ENCODE results near the gene TROAP. TPM values are rescaled to one million over a fixed set of nuclear protein-coding genes. Genes with fewer than 3 reads are reported as not detected.
A peak's percentile ranks its signal among the peaks of the same experiment; 100 is the strongest.
"Not testable (repeated sequence)": the region's sequence is repeated elsewhere in the genome, so short reads cannot be mapped to it uniquely, and the experiment has no call there.

TROAP gene
- polyA plus RNA-seq, 3 donors = 24.5 to 27.5 (median 27.4) TPM

DNA sequence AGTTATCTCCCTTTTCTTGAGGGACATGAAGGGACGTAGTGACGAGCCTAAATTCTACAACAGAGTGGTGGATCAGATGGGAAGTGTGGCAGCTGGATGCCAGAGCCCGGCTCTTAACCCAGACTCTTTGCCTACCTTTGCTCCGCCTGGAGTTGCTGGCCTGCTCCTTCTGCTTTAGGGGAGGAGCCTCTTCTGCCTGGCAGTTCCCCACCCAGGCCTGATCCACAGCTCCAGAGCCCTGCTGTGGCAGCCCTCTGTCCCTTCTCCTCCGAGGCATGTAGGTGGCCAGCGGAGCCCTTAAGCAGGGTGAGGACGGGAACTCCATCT, 30.4 kb upstream of the TROAP start:
- DNase-seq (ENCODE audit: extremely low read depth in 1 of 11, low read depth in 9 of 11, low spot score in 4 of 11) = no peak

DNA sequence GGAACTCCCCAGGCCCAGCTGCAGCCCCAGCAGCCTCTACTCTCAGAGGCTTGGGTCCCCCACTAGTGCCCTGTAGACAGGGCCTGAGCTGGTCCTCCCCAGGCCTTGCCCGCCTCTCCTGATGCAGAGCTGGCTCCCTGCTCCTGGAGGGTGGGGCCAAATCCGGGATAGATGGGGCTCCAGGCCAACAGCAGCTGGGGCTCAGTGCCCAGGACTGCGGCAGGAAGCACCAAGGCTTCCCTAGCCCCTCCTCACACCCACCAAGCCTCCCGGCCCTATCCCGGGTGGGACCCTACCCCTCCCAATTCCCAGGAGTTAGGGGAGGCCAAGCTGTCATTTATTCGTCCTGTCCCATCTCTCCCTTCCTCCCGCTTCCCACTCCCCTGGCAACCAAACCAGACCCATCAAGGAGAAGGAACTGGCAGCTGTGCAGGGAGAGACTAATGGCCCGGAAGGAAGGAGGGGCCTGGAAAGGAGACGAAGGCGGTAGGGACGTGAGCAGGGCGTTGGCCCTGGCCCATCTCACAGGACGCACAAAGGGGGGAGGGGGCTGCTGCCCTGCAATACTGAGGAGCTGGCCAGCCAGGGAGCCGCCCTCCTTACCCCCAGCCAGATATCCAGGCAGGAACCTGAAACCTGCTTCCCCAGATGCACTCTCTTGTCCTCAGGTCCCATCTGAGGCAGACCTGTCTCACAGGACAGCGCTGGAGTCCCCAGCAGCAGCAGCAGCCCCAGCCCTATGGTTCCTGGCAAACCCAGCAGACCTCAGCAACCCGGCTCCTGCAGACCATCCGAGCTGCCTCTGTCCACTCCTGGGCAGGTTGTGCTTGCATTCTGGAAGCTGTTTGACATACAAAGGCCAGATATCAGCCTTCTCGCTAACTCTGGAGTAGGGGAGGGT, 29.7 kb upstream of the TROAP start:
- no peak for DNase-seq (ENCODE audit: extremely low read depth in 1 of 11, low read depth in 9 of 11, low spot score in 4 of 11)

GRCh38 chr12:49294086-49294803, 28.8 kb upstream of the TROAP start:
- DNase-seq (ENCODE audit: extremely low read depth in 1 of 11, low read depth in 9 of 11, low spot score in 4 of 11) = no peak

- DNase-seq (ENCODE audit: extremely low read depth in 1 of 11, low read depth in 9 of 11, low spot score in 4 of 11) = no peak
Measured at GRCh38 chr12:49294804-49295081, 28.3 kb upstream of the TROAP start.

GRCh38 chr12:49295082-49295936, 27.7 kb upstream of the TROAP start, which contains the start of gene PRPH:
Gene PRPH (plus strand): TSS chr12:49295147. CDS start chr12:49295201, 54 bp downstream.
- DNase-seq (ENCODE audit: extremely low read depth in 1 of 11, low read depth in 9 of 11, low spot score in 4 of 11) = peak in 1 of 11 donors; percentile 24

GRCh38 chr12:49296034-49296835, 26.8 kb upstream of the TROAP start:
- no peak for DNase-seq (ENCODE audit: extremely low read depth in 1 of 11, low read depth in 9 of 11, low spot score in 4 of 11)

DNA sequence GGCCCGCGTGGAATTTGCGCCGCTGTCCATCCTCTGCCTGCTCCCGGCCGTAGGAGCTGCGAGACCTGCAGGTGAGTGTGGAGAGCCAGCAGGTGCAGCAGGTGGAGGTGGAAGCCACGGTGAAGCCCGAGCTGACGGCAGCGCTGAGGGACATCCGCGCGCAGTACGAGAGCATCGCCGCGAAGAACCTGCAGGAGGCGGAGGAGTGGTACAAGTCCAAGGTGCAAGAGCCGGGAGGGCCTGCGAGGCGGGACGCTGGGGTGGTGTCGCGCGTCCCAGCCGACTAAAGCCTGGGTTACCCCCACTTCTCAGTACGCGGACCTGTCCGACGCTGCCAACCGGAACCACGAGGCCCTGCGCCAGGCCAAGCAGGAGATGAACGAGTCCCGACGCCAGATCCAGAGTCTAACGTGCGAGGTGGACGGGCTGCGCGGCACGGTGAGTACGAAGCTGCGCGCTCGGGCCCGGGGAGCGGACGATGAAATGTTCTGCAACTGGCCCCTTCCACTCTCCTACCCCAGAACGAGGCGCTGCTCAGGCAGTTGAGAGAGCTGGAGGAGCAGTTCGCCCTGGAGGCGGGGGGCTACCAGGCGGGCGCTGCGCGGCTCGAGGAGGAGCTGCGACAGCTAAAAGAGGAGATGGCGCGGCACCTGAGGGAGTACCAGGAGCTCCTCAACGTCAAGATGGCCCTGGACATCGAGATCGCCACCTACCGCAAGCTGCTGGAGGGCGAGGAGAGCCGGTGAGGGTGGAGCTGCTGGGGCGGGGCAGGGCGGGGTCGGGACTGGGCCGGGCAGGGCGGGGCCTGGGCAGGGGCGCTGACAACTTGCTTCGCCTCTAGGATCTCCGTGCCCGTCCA, 26.0 kb upstream of the TROAP start:
- no peak for DNase-seq (ENCODE audit: extremely low read depth in 1 of 11, low read depth in 9 of 11, low spot score in 4 of 11)

DNA sequence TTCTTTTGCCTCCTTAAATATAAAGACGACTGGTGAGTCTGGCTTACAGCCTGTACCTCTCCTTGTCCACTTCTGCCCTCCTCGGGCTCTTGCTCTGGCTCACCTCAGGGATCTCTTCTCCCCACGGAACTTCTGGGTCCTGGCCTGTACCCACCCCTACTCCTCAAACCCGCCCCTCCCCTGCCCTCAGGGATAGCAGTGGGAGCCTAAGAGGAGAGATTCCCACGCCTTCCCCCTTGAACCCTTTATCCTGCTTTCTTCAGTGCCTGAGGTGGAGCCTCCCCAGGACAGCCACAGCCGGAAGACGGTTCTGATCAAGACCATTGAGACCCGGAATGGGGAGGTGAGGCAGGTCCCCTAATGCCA, 25.4 kb upstream of the TROAP start:
- DNase-seq (ENCODE audit: extremely low read depth in 1 of 11, low read depth in 9 of 11, low spot score in 4 of 11) = no peak

- no peak for DNase-seq (ENCODE audit: extremely low read depth in 1 of 11, low read depth in 9 of 11, low spot score in 4 of 11)
Measured at GRCh38 chr12:49298160-49298559, 24.9 kb upstream of the TROAP start.

- DNase-seq (ENCODE audit: extremely low read depth in 1 of 11, low read depth in 9 of 11, low spot score in 4 of 11) = no peak
Measured at GRCh38 chr12:49301760-49302159, 21.3 kb upstream of the TROAP start.

DNA sequence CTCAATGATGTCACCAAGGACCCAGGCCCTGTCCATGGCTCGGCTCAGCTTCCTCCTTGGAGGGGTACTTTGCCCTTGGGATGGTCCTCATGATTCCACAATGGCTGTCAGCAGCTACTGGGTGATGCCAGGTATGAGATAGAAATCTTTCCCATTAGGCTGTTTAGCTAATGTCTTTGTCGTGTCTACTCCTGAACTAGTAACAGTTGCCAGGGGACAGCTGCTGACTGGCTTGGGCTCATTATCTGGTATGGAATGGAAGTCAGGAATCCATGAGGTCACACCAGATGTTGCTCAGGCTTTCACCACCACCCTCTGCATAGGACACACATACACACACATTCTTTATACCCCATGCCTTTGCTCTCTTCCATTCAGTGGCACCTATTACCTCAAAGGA, 18.9 kb upstream of the TROAP start:
- no peak for DNase-seq (ENCODE audit: extremely low read depth in 1 of 11, low read depth in 9 of 11, low spot score in 4 of 11)

DNA sequence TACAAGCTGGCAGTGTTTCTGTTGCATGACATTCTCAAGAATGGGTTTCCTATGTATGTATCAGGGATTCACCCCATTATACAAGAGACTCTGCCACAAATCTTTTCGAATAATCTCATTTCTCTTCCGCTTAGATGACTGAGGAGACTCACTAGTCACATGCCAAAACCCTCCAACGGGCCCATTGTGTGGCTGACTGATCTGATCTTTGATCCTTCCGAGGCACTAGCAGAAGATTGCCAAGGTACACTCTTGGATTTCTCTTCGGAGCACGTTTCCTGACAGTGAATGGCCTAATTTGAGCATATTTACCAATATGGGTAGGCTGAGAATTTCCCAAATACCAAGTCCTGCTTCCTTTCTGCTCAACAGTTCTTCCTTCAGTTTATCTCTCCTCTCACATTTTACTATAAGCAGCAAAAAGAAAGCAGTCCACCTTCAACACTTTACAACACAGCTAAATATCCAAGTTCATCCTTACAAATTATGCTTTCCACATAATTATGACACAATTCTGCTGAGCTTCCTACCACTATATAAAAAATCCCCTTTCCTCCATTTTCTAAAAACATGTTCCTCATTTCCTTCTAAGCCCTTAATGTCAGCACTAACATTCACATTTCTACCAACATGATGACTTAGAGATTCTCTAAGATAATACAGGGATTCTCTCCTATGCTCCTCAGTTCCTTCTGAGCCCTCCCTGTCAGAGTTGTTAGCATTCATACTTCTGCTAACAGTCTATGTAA, 17.1 kb upstream of the TROAP start:
- no peak for DNase-seq (ENCODE audit: extremely low read depth in 1 of 11, low read depth in 9 of 11, low spot score in 4 of 11)

- no peak for DNase-seq (ENCODE audit: extremely low read depth in 1 of 11, low read depth in 9 of 11, low spot score in 4 of 11)
Measured at GRCh38 chr12:49309386-49309785, 13.7 kb upstream of the TROAP start.

- DNase-seq (ENCODE audit: extremely low read depth in 1 of 11, low read depth in 9 of 11, low spot score in 4 of 11) = not testable (repeated sequence)
Measured at GRCh38 chr12:49310451-49311000, 12.5 kb upstream of the TROAP start.

DNA sequence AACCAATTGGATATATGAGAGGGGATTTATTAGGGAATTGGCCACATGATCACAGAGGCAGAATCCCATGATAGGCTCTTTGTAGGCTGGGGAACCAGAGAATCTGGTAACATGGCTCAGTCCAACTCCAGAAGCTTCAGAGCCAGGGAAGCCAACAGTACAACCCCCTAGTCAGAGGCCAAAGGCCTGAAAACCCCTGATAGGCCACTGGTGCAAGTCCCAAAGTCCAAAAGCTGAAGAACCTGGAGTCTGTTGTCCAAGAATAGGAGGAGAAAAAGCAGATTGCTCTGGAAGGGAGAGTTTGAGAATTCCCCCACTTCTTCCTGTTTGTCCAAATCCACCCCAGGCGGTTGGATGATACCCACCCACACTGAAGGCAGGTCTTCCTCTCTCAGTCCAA, 8.2 kb upstream of the TROAP start:
- no peak for DNase-seq (ENCODE audit: extremely low read depth in 1 of 11, low read depth in 9 of 11, low spot score in 4 of 11)

- not testable (repeated sequence) for DNase-seq (ENCODE audit: extremely low read depth in 1 of 11, low read depth in 9 of 11, low spot score in 4 of 11)
Measured at GRCh38 chr12:49317118-49317517, 5.9 kb upstream of the TROAP start.

DNA sequence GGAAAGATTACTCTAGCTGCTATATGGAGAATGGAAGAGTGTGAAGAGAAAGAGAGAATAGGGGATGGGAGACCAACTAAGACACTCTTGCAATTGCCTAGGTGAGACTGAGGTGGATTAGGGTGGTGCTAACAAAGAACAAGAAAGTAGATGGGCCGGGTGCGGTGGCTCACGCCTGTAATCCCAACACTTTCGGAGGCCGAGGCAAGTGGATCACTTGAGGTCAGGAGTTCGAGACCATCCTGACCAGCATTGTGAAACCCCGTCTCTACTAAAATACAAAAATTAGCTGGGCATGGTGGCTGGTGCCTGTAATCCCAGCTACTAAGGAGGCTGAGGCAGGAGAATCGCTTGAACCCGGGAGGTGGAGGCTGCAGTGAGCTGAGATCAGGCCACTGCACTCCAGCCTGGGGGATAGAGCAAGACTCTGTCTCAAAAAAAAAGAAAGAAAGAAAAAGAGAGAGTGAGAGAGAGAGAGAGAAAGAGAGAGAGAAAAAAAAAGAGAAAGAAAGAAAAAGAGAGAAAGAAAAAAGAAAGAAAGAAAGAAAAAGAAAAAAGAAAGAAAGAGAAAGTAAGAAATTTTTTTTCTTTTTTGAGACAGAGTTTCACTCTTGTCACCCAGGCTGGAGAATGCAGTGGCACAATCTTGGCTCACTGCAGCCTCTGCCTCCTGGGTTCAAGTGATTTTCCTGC, 2.5 kb upstream of the TROAP start:
- not testable (repeated sequence) for DNase-seq (ENCODE audit: extremely low read depth in 1 of 11, low read depth in 9 of 11, low spot score in 4 of 11)
